Ishikawa (cell line): ENCODE data around the gene SLC8B1.

Experiments
- CEBPB ChIP-seq: IDR thresholded peaks from 2 replicates; pipeline ENCODE4 v1.6.1; 2012
- CREB1 ChIP-seq: IDR thresholded peaks from 2 replicates; pipeline ENCODE4 v1.6.1; 2012; ENCODE audit warnings: low read depth
- EGR1 ChIP-seq: IDR thresholded peaks from 2 replicates; pipeline ENCODE4 v1.6.1; 2012
- EP300 ChIP-seq: IDR thresholded peaks from 2 replicates; pipeline ENCODE4 v1.6.1; 2012; ENCODE audit warnings: borderline replicate concordance
- FOXM1 ChIP-seq: IDR thresholded peaks from 2 replicates; pipeline ENCODE4 v1.6.1; 2012; ENCODE audit warnings: low read depth, borderline replicate concordance
- NFIC ChIP-seq: IDR thresholded peaks from 2 replicates; pipeline ENCODE4 v1.6.1; 2012
- RAD21 ChIP-seq: IDR thresholded peaks from 2 replicates; pipeline ENCODE4 v1.6.1; 2012; ENCODE audit warnings: low read depth
- TAF1 ChIP-seq: IDR thresholded peaks from 2 replicates; pipeline ENCODE4 v1.6.1; 2012; ENCODE audit warnings: low read depth, mild to moderate bottlenecking
- TCF12 ChIP-seq: IDR thresholded peaks from 2 replicates; pipeline ENCODE4 v1.6.1; 2012; ENCODE audit warnings: low read depth
- TEAD4 ChIP-seq: IDR thresholded peaks from 2 replicates; pipeline ENCODE4 v1.6.1; 2012
- YY1 ChIP-seq: IDR thresholded peaks from 2 replicates; pipeline ENCODE4 v1.6.1; 2012; ENCODE audit warnings: low read depth
- ZBTB7A ChIP-seq: IDR thresholded peaks from 2 replicates; pipeline ENCODE4 v1.6.1; 2012; ENCODE audit warnings: low read depth
- TF ChIP-seq, protein P1 (sequence below): IDR thresholded peaks from 2 replicates; pipeline ENCODE4 v1.6.1; 2012
- TF ChIP-seq, protein P2 (sequence below): IDR thresholded peaks from 2 replicates; pipeline ENCODE4 v1.6.1; 2012
- TF ChIP-seq, protein P3 (sequence below): IDR thresholded peaks from 2 replicates; pipeline ENCODE4 v1.6.1; 2012; ENCODE audit warnings: low read depth, mild to moderate bottlenecking

The SLC8B1 gene

DNA sequence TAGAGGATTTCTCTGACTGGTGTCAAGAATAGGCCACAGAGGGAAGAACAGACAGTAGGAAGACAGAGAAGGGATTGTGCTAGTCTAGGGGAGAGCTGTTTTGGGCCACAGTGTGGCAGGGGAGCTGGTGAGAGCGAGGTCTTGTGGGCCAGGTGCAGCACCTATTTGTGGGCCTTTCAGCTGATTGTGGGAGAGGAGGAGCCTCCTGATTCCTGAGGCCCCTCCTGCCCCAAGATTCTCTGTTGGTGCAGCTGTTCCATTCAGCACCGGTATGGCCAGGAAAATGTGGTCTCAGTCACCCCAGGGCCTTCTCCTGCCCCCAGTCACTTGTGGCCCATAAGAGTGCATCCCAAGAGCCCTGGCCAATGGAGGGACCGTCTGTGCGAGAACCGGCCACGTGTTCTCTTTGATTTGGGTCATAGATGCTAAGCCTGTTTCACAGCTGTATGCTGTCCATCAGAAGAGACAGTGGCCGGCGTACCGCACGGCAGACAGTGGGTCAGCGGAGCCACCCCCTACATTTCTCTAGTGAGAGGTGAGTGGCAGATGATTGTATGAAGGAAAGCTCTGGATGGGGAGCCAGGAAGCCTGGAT is 86.0 kb downstream of the SLC8B1 start:
- no peak for TF ChIP-seq TAF1
- no peak for TF ChIP-seq NFIC
- TF ChIP-seq, protein P1, sequence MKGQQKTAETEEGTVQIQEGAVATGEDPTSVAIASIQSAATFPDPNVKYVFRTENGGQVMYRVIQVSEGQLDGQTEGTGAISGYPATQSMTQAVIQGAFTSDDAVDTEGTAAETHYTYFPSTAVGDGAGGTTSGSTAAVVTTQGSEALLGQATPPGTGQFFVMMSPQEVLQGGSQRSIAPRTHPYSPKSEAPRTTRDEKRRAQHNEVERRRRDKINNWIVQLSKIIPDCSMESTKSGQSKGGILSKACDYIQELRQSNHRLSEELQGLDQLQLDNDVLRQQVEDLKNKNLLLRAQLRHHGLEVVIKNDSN: no peak
- TF ChIP-seq, protein P2, sequence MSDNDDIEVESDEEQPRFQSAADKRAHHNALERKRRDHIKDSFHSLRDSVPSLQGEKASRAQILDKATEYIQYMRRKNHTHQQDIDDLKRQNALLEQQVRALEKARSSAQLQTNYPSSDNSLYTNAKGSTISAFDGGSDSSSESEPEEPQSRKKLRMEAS: no peak
- TF ChIP-seq TCF12: no peak
- no peak for TF ChIP-seq TEAD4
- no peak for TF ChIP-seq EP300
- TF ChIP-seq FOXM1: no peak
- no peak for TF ChIP-seq CEBPB
- TF ChIP-seq RAD21: no peak
- TF ChIP-seq ZBTB7A: no peak
- TF ChIP-seq EGR1: no peak
- TF ChIP-seq, protein P3, sequence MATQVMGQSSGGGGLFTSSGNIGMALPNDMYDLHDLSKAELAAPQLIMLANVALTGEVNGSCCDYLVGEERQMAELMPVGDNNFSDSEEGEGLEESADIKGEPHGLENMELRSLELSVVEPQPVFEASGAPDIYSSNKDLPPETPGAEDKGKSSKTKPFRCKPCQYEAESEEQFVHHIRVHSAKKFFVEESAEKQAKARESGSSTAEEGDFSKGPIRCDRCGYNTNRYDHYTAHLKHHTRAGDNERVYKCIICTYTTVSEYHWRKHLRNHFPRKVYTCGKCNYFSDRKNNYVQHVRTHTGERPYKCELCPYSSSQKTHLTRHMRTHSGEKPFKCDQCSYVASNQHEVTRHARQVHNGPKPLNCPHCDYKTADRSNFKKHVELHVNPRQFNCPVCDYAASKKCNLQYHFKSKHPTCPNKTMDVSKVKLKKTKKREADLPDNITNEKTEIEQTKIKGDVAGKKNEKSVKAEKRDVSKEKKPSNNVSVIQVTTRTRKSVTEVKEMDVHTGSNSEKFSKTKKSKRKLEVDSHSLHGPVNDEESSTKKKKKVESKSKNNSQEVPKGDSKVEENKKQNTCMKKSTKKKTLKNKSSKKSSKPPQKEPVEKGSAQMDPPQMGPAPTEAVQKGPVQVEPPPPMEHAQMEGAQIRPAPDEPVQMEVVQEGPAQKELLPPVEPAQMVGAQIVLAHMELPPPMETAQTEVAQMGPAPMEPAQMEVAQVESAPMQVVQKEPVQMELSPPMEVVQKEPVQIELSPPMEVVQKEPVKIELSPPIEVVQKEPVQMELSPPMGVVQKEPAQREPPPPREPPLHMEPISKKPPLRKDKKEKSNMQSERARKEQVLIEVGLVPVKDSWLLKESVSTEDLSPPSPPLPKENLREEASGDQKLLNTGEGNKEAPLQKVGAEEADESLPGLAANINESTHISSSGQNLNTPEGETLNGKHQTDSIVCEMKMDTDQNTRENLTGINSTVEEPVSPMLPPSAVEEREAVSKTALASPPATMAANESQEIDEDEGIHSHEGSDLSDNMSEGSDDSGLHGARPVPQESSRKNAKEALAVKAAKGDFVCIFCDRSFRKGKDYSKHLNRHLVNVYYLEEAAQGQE: no peak
- TF ChIP-seq YY1: no peak
- TF ChIP-seq CREB1: no peak
